ENCODE data around the gene GAN.

The GAN gene

DNA sequence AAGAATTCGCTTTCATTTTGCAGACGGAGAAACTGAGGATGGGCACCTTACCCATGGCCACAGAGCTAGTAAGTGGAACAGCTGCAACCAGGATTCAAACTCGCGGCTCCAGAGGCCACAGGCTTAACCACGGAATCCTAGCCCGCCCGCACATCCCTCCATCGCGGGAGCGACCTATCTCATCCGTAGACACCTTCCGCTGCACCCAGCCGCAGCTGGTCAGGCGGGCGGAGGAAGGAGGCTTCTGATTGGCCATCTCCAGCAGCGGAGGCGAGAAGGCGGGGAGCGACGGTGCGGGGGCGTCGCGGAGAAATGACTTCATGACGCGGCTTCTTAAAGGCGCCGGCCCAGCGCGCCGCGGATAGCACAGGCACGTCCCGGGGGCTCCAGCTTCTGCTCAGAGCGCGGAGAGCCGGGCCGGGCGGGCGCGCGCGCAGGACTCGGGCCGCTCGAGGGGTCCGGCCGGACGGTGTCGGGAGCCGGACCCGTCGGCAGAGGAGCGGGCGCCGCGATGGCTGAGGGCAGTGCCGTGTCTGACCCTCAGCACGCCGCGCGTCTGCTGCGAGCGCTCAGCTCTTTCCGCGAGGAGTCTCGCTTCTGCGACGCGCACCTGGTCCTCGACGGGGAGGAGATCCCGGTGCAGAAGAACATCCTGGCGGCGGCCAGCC lies at the start of gene GAN:
Gene GAN, plus strand, starts transcription at position 360 of the 668 bp plus-strand sequence. Its CDS starts 152 bp downstream, at position 512.
- DNase-seq, result peak; percentile 59

- DNase-seq, result no peak
Observed at GRCh38 chr16:81265052-81265451, 49.7 kb upstream of the GAN start.

DNA sequence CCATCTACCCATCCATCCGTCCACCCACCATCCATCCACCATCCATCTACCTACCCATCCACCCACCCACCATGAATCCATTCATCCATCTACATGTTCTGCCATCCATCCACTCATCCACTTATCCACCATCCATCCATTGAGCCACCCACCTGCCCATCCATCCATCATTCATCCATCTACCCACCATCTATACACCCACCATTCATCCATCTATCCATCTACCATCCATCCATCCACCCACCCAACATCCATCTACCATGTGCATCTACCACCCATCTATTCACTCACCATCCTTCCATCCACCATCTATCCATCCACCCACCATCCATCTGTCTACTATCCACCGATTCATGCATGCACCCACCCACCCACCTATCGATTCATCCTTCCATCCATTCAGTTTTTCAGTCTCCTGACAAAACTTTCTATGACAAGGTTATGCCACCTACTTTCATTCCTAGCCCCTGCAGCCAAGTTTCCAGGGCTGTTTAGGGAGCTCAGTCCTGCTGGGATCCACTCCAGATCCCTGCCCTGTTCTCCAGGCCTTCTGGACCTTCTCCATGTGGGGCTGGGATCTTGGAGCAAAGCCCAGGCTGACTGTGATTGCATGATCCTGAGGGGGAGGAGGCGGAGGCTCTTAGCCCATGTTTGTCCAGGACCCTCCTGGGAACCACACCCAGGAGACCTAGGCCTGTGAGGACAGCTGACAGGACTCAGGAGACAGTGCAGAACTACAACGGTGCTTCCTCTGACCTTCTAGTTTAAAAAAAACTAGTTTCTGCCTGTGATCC lies 48.9 kb upstream of the GAN start:
- no peak for DNase-seq

- no peak for DNase-seq
Observed at GRCh38 chr16:81266680-81267095, 48.1 kb upstream of the GAN start.

DNA sequence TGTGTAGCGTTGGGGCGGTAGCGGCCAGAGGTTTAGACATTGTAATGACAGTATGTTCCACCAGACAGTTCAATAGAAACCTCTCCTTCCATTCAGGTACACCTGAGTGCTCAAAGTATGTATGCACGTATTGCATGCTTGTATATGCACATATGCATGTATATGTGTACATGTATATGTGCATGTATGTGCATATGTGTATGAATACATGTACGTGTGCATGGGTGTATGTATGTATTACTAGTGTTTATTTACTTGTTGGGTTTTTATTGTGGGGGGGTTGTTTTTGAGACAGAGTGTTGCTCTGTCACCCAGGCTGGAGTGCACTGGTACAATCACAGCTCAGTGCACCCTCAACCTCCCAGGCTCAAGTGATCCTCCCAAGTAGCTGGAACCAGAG lies 46.3 kb upstream of the GAN start:
- no peak for DNase-seq

DNA sequence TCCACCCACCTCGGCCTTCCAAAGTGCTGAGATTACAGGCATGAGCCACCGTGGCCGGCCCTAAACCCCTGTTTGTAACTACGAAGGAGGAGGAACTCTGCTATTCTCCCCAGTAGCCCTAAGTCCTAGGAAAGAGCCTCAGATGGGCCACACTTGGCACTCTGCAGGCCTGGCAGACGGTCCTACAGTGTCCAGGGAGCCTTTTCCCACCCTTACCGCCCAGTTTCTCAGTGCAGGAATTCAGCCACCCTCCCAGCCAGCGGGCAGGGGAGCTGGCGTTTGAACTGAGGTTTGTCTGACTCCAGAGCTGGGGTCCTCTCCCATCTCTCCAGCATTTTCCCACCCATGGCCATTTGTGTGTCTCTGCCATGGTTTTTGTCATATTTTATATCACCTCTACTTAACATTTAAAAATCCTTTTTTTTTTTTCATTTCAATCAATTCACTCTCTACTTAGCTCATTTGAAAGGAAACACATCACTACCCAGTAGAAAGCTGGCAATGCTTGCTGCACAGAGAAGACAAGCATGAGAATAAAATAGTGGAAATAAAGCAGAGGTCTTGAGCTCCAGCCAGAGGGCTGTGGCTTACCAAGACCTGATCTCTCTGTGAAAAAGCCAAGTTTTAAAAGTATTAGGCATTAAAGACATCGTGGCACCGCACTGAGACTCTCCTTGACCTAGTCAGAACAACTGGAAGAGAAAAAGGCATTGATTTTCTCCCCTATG lies 41.4 kb upstream of the GAN start:
- no peak for DNase-seq

- no peak for DNase-seq
Observed at GRCh38 chr16:81275064-81275532, 39.7 kb upstream of the GAN start.

- DNase-seq, result no peak
Observed at GRCh38 chr16:81275795-81276194, 39.0 kb upstream of the GAN start.

DNA sequence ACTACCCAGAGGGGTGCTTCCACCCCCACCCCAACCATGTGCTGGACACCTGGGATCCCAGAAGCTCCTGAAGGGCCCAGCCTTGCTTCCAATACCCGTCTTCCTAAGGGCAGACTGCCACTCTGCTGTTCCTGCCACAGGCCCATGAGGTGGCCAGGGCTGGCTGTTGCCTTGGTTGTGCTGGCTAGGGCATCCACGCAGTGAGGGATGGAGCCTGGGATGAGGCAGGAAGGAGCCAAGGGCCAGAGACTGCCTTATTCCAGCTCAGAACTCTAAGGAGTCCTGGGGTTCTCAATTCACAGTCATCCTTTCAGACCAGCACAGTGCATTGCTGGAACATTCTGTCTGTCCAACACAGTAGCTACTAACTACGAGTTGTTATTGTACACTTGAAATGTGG lies 38.4 kb upstream of the GAN start:
- DNase-seq, result no peak

DNA sequence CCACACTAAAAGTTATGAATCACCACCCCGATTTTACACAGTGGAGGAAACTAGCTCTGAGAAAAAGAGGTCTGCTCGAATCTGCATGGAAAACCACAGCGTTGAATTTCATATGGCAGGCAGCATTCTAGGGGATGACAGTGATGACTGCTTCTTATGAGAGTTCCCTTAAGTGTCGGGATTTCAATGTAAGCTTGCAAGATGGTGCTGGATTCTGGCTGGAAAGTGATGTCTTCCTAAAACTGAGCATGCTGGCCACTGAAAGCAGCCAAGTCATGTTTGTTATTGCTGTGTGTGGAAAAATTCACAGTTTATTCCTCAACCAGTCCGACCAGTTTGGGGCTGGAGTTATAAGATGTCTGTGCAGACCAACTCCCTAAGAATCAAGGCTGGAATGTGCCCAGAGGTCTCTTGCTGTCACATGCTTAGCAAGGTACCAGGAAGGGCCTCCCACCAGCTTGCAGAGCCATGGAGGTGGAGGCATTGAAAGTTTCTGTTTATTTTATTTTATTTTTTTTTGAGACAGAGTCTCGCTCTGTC lies 37.2 kb upstream of the GAN start:
- DNase-seq, result no peak

DNA sequence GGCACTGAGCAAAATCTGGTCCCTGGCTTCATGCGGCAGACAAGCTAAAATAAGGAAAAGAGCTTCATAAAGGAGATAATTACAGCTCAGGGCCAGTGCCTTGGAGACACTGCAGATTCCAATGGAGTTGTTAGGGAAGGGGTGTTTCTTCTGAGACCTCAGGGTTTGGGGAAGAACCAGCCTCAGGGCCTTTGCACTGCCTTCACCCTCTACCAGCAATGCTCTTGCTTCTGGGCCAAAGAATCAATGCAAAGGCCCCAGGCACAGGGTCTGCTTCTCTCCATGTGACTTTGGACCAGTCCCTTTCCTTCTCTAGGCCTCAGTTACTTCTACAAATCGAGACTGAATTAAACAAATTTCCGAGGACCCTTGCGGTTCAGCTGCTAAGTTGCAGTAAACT lies 36.2 kb upstream of the GAN start:
- DNase-seq, result no peak

- no peak for DNase-seq
Observed at GRCh38 chr16:81279392-81279791, 35.4 kb upstream of the GAN start.

GRCh38 chr16:81280393-81280792 lies 34.4 kb upstream of the GAN start:
- no peak for DNase-seq

DNA sequence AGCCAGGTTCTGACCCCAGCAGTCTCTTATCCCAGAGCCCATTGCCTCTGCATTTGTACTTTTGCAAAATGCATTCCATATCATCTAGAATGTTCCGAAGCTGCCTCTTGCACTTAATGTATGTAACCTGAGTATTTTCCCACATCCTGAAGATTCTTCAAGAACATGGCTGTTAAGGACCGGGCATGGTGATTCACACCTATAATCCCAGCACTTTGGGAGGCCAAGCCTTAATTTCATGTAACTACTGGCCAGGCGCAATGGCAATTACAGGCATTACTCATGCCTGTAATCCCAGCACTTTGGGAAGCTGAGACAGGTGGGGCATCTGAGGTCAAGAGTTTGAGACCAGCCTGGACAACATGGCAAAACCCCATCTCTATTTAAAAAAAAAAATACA lies 31.7 kb upstream of the GAN start:
- DNase-seq, result no peak

DNA sequence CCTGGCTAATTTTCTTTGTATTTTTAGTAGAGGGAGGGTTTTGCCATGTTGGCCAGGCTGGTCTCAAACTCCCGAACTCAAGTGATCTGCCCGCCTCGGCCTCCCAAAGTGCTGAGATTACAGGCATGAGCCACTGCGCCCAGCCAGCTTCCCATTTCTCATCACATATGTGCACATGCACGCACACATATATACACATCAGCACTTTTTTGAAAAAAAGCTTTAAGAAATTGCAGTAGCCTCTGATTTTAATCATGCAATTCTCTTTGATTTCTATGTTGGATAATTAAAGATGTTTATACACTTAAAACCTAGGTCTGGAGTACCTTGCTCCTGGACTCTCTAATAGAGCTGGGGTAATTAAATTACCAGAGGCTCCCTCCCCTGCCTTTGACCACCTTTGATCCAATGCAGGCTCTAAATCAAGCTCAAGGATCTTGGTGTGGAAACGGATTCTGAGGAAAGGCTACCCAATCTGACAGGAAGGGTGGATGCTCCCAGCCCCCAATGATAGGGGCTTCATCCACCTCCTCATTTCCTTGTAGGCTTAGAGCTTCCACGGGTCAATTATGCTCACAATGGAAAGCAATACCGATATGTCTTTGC lies 29.7 kb upstream of the GAN start:
- DNase-seq, result no peak

DNA sequence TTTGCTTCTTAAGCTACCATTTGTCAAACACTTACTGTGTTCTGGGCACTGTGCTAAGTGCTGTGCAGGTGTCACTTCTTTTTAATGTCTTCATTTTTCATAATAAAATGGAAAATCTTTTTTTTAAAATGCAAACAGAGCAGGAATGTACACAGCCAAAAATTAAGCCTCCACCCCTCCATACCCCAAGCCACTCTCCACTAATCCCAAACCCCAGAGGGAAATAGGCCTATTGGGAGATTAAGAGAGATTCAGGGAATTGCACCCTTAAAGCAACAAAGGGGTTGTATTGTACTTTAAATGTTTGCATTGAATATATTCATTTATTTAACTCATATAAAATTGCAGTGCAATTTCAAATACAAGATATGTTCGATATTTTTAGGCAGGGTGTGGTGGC lies 28.6 kb upstream of the GAN start:
- DNase-seq, result no peak

DNA sequence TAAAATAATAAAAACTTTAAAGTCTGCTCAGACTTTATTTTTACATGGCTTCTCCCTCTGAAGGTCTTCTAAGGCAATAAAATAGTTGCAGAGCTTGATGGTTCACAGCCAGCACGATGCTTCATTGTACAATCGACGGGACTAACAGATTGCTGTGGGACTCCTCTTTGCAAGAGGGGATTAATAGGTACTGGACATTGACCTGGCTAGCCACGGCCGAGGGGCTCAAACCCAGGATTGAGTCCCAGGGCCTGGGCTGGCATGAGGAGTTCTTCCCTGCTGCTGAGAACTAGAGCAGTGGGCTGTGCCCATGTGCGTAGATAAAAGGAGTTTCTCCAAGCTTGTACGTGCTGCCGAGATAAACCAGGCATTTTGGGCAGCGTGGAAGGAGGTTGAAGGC lies 23.6 kb upstream of the GAN start:
- no peak for DNase-seq

GRCh38 chr16:81292936-81293335 lies 21.8 kb upstream of the GAN start:
- no peak for DNase-seq

GRCh38 chr16:81293909-81294802 lies 20.6 kb upstream of the GAN start:
- no peak for DNase-seq

DNA sequence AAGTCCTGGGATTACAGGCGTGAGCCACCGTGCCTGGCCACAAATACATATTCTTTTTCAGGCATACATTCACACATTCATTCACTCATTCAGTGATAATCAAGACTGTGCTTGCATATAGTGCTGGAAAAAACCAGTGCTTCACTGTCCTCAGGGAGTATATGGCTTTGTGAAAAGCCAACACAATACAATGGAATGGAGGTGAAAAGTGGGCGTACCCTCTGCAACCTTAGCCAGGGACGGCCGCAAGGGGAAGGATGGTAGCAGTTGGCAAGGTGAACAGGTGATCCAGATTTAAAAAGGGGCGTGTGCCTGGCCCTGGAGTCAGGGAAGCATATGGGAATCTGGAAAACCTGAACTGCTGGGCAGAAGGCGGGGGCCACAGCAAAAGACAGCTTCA lies 18.1 kb upstream of the GAN start:
- no peak for DNase-seq

GRCh38 chr16:81307770-81308169 lies 7.0 kb upstream of the GAN start:
- no peak for DNase-seq

DNA sequence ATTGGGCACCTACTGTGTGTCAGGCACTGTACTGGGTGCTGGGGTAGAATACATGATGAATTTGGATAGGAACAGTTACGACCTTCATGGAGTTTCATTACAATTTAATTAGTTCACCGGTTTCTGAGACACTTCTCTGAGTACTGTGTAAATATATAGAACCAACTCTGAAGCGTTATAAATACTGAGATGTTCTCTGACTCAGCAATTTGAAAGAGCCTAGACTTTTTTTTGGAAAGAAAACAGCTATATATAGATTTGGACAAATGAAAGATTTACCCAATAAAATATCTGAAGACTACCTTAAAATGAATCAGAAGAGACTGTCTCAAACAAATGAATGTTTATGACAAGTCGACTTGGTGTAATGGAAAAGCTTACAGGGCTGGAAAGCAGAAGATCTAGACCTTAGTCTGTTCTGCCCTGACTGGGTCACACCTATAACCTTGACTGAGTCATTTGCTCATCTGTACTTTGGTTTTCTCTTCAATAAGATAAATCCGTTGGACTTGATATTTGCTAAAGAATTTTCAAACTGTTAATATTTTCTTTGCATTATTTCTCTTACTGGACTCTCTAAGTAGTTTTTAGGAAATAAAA lies 4.6 kb upstream of the GAN start:
- no peak for DNase-seq

Data from DMS79 (cell line).